Stimulated activated effector memory CD8-positive, alpha-beta T cell treated with anti-CD3 and anti-CD28 coated beads, Interleukin-12 subunit alpha, Interleukin-12 subunit beta, amount 100 ng/mL, for 72 hours (primary cell): ENCODE measurements around the gene RGPD8.
"Not testable (repeated sequence)": the region's sequence is repeated elsewhere in the genome, so short reads cannot be mapped to it uniquely, and the experiment has no call there.

ENCODE experiments used
- ATAC-seq: fragments of 150-1000 bp; cut with Tn5 transposase; 2 replicates; pipeline ENCODE4 v1.10.0; 2021
- DNase-seq, 2 donors: peaks; one replicate each; pipeline ENCODE4 v3.0.0; 2021 to 2022; ENCODE audit warnings: low spot score in 2 of 2
- H3K27ac Mint-ChIP-seq: one replicate; pipeline ENCODE4 v1.8.0; 2022; ENCODE audit warnings: mild to moderate bottlenecking, mixed read lengths
- H3K36me3 Mint-ChIP-seq: one replicate; pipeline ENCODE4 v1.8.0; 2022; ENCODE audit warnings: mild to moderate bottlenecking, mixed read lengths
- H3K4me1 Mint-ChIP-seq: one replicate; pipeline ENCODE4 v1.8.0; 2022; ENCODE audit warnings: mixed read lengths
- H3K4me3 Mint-ChIP-seq: one replicate; pipeline ENCODE4 v1.8.0; 2022; ENCODE audit warnings: mild to moderate bottlenecking, mixed read lengths
- H3K9me3 Mint-ChIP-seq: one replicate; pipeline ENCODE4 v1.8.0; 2022; ENCODE audit warnings: mixed read lengths

RGPD8 gene

DNA sequence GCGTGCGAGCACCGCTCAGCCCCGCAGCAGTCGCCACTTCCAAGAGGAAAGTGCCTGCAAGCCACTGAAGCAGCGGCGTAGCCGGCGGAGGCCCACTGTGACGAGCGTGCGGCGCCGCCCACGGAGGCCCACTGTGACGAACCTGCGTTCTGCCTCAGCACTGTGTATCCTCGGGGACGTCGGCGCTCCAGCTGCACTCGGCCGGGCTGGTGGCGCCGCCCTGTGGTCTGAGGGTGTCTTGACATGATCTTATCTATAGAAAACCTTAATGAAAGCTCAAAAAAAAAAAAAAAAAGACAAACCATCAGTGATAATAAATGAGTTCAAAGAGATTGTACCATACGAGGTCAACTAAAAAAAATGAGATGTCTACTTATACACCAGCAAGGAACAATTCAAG is at the start of gene RGPD8:
Gene RGPD8, minus strand, starts transcription at position 166 of the 400 bp plus-strand sequence. CDS start 192 bp downstream, outside the sequence.
- not testable (repeated sequence) for H3K36me3 Mint-ChIP-seq, H3K4me1 Mint-ChIP-seq, H3K9me3 Mint-ChIP-seq
- peak; percentile 88 to 90 for DNase-seq
- peak within 1 kb of the TSS; percentile 81 for H3K4me3 Mint-ChIP-seq
- ATAC-seq, result peak; percentile 100
- peak within 1 kb of the TSS; percentile 90 for H3K27ac Mint-ChIP-seq

DNA sequence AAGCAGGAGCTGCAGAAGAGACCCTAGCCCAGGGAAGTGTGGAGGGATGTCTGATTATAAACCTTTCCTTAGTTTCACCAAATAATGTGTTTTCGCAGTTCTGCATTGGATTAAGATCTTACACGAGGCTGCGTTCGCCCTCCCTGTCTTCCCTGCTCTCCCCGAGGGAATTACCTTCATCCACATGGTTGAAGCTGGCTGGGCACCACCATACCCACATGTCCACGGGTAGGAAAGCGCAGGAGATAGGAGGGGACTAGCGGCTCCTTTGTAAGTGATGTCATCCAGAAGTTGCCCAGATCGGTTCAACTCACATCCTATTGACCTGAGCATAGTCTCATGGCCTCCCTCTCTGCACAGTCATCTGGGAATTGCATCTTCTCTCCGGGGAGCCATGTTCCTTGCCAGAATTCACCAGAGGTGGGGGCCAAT is 49.6 kb upstream of the RGPD8 start:
- peak overlapping the region; percentile 87 for H3K4me3 Mint-ChIP-seq
- peaks cover 10% of the 10 kb centered on the region for H3K36me3 Mint-ChIP-seq
- no peaks in the 10 kb centered on the region for H3K9me3 Mint-ChIP-seq
- peaks cover 38% of the 10 kb centered on the region for H3K4me1 Mint-ChIP-seq
- ATAC-seq (no peak), DNase-seq (no peak)
- peak overlapping the region; percentile 24 for H3K27ac Mint-ChIP-seq

DNA sequence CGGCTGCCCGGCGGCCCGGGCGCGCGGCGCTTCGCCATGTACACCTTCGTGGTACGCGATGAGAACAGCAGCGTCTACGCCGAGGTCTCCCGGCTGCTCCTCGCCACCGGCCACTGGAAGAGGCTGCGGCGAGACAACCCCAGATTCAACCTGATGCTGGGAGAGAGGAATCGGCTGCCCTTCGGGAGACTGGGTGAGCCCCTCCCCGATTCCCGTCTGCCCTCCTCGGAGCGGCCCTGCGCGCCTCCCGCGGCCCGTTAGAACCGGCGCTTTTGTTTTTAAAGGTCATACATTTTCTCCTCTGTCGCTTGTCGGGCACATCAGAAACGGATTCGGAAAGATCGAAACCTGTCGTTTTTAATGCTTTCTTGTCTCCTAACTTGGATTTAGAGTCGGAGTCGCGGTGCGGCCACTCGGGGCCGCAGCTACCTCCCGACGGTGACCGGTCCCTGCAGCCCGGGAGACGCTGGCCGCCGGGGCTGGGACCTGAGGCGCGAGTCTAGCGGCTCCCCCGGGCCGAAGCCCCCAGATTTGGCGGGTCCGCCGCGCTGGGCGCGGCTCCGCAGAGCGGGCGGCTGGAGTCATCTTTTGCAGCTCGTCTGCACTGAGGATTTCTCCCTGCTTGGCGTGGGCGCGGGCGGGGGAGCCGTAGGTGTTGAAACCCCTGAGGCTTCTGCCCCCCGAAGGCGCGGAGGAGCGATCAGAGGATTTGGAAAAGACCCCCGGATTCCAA is 49.0 kb upstream of the RGPD8 start:
- Mint-ChIP-seq H3K4me1 (peaks cover 38% of the 10 kb centered on the region), H3K27ac (peak overlapping the region; percentile 24), H3K9me3 (no peaks in the 10 kb centered on the region), H3K4me3 (peak overlapping the region; percentile 87), H3K36me3 (peaks cover 10% of the 10 kb centered on the region)
- peak; percentile 38 for ATAC-seq
- DNase-seq, result peak; percentile 11 to 75

DNA sequence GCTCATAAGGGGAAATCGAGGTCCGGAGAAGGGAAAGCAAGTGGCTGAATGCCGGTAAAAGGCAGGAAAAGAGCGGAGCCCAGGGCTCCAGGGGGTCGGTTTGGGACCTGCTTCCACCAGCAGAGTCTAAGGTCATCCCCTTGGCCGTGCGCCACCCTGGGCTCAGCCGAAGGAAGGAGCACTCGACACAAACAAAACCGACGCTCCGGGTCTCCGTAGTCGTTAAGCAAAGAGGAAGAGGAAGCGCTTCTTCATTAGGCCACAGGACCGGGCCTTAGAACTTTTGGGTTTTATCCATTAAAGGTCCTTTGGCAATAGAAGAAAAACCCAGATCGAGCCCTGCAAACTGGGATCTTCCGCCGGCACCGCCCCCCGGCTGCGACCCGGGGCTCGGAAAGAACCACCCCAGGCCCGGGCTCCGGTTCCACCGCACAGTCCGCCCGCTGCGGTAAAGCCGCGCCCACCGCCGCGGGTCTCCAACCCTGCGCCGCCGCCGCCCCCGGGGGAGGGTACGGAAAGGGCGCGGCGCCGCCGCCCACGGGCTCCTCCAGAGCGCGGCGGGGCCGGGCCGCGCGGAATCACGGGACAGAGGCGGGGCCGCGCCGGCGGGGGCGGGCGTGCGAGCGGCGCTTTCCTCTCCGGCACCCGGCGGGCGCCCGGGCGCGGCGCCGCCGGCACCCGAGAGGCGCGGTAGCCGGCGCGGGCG is 48.2 kb upstream of the RGPD8 start, which contains the start of gene TTL:
Gene TTL, plus strand, starts transcription at position 629 of the 706 bp plus-strand sequence. CDS start 189 bp downstream, outside the sequence.
- ATAC-seq (peak; percentile 84), DNase-seq (peak; percentile 75 to 85)
- Mint-ChIP-seq H3K4me3 (peak within 1 kb of the TSS; percentile 87), H3K9me3 (no peaks in the 10 kb centered on the region), H3K36me3 (peaks cover 10% of the 10 kb centered on the region), H3K27ac (peak within 1 kb of the TSS; percentile 74), H3K4me1 (peaks cover 33% of the 10 kb centered on the region)

DNA sequence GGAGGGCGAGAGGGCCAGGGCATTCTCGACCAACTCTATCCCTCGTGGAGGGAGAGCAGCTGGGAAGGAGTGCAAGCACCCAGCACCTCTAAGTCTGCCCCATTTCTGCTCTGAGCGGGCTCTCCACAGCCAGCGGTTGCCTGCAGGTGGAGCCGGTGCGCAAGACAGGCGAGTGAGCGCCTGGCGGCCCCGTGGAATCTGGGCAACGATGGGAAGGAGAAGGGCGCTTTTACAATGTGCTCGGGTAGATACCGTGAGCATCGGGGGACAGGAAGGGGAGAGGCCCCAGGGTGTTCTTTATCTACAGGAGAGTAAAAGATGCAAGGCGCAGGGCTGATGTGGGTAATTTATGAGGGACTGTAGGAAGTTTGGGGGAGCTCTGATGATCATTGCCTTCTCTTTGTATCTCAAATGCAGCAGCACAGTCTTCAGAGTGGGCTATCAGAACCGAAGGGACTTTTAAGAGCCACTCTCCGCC is 47.6 kb upstream of the RGPD8 start:
- H3K4me1 Mint-ChIP-seq, result peaks cover 27% of the 10 kb centered on the region
- ATAC-seq (peak; percentile 87), DNase-seq (peak; percentile 66 to 87)
- peak overlapping the region; percentile 87 for H3K4me3 Mint-ChIP-seq
- H3K9me3 Mint-ChIP-seq, result no peaks in the 10 kb centered on the region
- peak overlapping the region; percentile 74 for H3K27ac Mint-ChIP-seq
- peaks cover 10% of the 10 kb centered on the region for H3K36me3 Mint-ChIP-seq

DNA sequence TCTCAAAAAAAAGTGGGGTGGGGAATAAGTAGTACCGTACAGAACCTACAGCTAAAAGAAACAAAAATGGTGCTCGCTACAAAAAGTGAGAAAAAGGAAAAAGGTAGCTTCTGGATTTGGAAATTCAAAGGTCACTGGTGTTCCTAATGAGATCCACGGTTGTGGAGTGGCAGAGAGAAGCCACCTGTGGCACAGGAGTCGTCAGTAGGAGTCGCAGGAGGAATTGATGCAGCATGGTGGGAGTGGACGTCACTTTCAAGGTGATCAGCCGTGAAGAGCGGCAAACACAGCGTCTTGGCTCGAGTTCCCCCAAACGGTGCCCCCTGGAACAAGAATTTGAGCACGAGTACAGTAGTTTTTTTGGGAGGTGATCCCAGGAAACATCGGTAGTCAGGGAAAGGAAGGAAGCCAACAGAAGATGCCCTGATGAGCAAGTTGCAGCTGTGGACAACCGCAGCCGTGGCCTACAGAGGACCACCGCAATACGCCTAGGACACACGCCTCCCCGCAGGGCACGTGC is 47.1 kb upstream of the RGPD8 start:
- ATAC-seq, result no peak
- no peak for DNase-seq

DNA sequence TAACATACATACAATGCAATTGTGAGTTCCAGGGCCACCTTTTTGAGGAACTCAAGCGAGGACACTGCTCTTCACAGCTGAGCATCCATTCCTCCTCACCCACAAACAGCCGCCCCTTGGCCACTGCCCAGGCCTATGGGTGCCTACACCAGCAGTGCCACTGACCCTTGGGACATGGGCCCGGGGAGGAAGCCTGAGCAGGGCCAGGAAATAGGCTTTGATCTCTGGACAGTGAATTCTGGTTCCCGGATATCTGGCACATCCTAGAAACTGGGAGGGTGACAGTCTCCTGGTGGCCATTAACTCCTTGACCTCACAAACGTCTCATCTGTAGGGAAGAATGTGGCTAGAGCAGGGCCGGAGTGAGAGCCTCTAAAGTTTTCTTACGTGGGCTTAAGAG is 43.0 kb upstream of the RGPD8 start:
- peaks cover 4% of the 10 kb centered on the region for H3K36me3 Mint-ChIP-seq
- ATAC-seq, result no peak
- no peak overlapping the region for H3K27ac Mint-ChIP-seq
- DNase-seq, result peak in 1 of 2 donors; percentile 40
- no peak overlapping the region for H3K4me3 Mint-ChIP-seq
- no peaks in the 10 kb centered on the region for H3K9me3 Mint-ChIP-seq
- H3K4me1 Mint-ChIP-seq, result peaks cover 12% of the 10 kb centered on the region

More for the DNA sequence above, 47.1 kb upstream of the RGPD8 start:
- Mint-ChIP-seq H3K36me3 (peaks cover 10% of the 10 kb centered on the region), H3K27ac (peak overlapping the region; percentile 74), H3K4me1 (peaks cover 27% of the 10 kb centered on the region), H3K4me3 (peak overlapping the region; percentile 87), H3K9me3 (no peaks in the 10 kb centered on the region)

DNA sequence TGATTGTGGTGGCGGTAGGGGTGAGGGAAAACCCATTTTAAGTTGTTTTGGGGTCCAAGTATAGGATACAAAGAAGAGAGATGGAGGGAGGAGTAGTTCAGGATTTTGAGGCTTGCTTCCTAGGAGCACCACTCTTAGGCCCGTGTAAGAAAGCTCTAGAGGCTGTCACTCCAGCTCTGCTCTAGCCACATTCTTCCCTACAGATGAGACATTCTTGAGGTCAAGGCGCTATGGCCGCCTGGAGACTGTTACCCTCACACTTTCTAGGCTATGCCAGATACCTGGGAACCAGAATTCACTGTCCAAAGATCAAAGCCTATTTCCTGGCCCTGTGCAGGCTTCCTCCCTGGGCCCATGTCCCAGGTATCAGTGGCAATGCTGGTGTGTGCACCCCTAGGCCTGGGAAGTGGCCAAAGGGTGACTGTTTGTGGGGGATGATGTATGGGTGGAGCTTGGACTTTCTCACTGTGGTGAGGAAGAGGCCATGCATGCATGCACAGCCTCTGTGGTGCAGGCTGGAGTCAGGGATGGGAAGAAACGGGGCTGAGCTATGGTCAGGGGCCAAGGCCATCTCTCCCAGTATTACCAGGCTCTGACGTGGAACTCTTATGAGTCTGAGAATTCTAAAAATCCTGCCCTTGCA is 41.5 kb upstream of the RGPD8 start:
- H3K4me3 Mint-ChIP-seq, result no peak overlapping the region
- H3K36me3 Mint-ChIP-seq, result no peaks in the 10 kb centered on the region
- DNase-seq (no peak), ATAC-seq (peak; percentile 31)
- no peaks in the 10 kb centered on the region for H3K9me3 Mint-ChIP-seq
- H3K27ac Mint-ChIP-seq, result peak overlapping the region; percentile 5
- no peaks in the 10 kb centered on the region for H3K4me1 Mint-ChIP-seq

DNA sequence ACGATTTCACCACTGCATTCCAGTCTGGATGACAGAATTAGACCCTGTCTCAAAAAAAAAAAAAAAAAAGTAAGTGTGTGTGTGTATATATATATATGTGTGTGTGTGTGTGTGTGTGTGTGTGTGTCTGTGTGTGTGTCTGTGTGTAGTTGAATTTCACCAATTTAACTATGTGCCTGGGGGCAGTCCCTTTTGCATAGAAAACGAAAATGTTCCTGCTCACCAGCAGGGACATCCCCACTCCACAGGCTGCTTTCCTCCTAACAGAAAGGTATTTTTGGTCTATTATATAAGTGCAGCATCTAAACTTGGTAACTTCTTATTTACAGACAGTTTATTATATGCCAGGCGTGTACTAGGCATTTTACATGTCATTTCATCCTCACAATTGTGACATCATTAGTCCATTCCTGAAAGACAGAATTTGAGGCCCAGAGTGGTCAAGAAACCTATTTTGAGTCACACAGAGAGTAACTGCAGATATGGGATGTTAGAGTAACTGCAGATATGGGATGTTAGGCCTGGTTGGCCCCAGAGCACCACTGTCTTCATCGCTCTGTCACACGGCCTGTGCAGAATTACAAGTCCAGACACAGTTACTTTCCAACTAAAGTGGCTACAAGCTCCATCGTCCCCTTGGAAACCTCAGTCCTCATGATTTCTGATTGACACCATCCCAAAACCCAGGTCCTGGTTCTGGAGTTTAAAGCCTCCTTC is 39.3 kb upstream of the RGPD8 start:
- no peak for DNase-seq
- no peaks in the 10 kb centered on the region for H3K4me1 Mint-ChIP-seq
- H3K4me3 Mint-ChIP-seq, result no peak overlapping the region
- no peak for ATAC-seq
- H3K36me3 Mint-ChIP-seq, result no peaks in the 10 kb centered on the region
- no peaks in the 10 kb centered on the region for H3K9me3 Mint-ChIP-seq
- no peak overlapping the region for H3K27ac Mint-ChIP-seq

DNA sequence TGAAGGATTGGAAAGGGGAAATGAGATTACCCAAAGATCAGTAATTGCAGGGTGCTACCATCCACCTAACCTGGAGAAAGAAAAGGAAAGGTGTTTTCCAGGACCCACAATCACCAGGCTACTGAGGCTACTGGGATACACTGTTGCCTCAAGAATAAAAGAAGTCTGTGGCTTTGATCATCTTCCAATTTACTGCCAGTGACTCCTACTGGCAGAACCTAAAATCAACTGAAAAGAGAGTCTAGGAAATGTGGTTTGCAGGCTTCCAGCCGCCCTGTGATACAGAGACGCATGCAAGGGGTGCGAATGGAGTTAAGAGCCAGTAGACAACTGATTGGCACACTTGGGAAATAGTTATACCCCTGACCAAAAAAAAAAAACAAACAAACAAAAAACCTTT is 31.9 kb upstream of the RGPD8 start:
- Mint-ChIP-seq H3K9me3 (no peaks in the 10 kb centered on the region), H3K36me3 (no peaks in the 10 kb centered on the region), H3K27ac (no peak overlapping the region), H3K4me3 (no peak overlapping the region), H3K4me1 (no peaks in the 10 kb centered on the region)
- no peak for ATAC-seq
- no peak for DNase-seq

DNA sequence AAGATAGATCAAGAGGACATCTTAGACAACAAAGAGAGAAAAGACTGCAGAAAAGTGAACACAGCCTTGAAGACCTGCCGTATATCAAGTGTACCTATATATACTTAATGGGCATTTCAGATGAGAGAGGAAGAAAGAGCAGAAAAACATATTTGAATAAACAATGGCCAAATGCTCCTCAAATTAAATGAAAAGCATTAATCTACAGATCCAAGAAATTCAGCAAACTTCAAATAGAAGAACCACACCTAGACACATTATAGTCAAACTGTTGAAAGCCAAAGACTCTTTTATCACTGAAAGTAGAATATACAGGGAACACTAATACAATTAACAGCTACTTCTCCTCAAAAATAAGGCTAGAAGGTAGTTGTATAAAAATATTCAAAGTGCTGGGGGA is 29.8 kb upstream of the RGPD8 start:
- H3K4me1 Mint-ChIP-seq, result no peaks in the 10 kb centered on the region
- no peaks in the 10 kb centered on the region for H3K9me3 Mint-ChIP-seq
- H3K4me3 Mint-ChIP-seq, result no peak overlapping the region
- no peaks in the 10 kb centered on the region for H3K36me3 Mint-ChIP-seq
- DNase-seq (no peak), ATAC-seq (no peak)
- no peak overlapping the region for H3K27ac Mint-ChIP-seq

DNA sequence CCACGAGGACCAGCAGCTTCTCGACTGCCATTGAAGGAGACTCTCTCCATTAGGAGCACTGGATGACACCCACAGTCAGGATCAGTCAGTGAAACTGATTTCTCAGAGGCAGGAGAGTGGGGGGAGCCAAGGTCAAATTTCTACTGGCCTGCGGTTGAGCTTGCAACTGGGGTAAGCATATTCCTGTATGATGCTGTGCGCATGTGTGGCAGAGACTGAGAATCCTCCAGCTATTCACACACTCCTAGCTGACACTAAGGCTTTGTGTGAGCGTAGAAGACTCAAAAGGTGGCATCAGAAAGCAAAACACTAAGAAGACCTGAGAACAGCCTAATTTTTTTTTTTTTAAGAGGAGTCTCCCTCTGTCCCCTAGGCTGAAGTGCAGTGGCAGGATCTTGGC is 28.7 kb upstream of the RGPD8 start:
- DNase-seq, result no peak
- H3K27ac Mint-ChIP-seq, result no peak overlapping the region

DNA sequence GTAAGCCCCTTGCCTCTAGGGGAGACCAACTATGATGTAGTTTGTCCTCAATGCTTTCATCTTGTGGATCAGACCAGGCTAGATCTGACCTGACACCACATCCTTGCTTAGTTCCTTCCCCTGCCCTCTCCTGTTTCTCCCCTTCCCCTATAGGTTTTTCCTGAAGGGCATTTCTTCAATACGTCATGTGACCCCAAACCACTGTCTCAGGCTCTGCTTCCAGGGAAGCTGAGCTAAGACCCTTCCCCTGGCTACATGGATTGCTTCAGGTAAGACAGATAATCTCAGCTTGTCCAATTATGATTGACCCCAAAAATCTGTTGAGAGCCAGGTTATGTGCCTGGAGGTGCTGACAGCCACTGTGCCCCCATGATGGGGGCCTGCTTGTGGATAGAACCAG is 25.9 kb upstream of the RGPD8 start:
- H3K4me3 Mint-ChIP-seq, result no peak overlapping the region
- H3K4me1 Mint-ChIP-seq, result no peaks in the 10 kb centered on the region
- H3K36me3 Mint-ChIP-seq, result no peaks in the 10 kb centered on the region
- no peak overlapping the region for H3K27ac Mint-ChIP-seq
- ATAC-seq, result no peak
- H3K9me3 Mint-ChIP-seq, result no peaks in the 10 kb centered on the region
- no peak for DNase-seq

More for the DNA sequence above, 28.7 kb upstream of the RGPD8 start:
- Mint-ChIP-seq H3K4me3 (no peak overlapping the region), H3K9me3 (no peaks in the 10 kb centered on the region), H3K36me3 (no peaks in the 10 kb centered on the region), H3K4me1 (no peaks in the 10 kb centered on the region)
- no peak for ATAC-seq

DNA sequence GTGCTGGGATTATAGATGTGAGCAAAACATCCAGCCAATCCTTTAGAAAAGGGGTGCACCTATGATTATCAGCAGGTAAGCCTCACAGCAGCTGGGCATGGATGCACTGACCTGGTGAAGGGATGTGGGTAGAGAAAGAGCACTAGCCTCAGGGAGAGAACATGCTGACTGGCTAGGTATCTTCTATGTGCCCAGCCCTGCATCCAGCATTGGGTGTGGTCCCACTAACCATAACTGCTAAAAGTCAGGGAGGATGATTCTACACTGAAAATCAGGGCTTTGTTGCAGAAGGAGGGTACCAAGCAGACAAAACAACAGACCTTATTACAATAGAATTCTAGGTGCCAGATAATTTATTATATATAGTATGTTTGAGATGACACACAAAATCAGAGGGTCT is 21.1 kb upstream of the RGPD8 start:
- DNase-seq (no peak), ATAC-seq (no peak)
- Mint-ChIP-seq H3K4me1 (no peaks in the 10 kb centered on the region), H3K27ac (no peak overlapping the region), H3K4me3 (no peak overlapping the region), H3K9me3 (no peaks in the 10 kb centered on the region), H3K36me3 (no peaks in the 10 kb centered on the region)

DNA sequence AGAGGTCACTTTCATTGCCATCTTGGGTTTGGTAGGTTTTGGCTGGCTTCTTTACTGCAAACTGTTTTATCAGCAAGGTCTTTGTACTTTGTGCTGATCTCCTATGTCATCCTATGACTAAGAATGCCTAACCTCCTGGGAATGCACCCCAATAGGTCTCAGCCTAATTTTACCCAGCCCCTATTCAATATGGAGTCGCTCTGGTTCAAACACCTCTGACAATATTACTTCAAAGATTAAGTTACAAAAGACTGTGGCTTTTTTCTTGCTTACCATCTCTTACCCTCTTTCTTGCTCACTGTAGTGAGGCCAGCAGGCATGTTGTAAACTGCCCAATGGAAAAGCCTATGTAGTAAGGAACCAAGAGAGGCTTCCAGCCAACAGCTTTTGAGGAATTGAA is 17.9 kb upstream of the RGPD8 start:
- no peaks in the 10 kb centered on the region for H3K4me1 Mint-ChIP-seq
- H3K27ac Mint-ChIP-seq, result no peak overlapping the region
- no peaks in the 10 kb centered on the region for H3K36me3 Mint-ChIP-seq
- H3K4me3 Mint-ChIP-seq, result no peak overlapping the region
- no peak for ATAC-seq
- DNase-seq, result no peak
- H3K9me3 Mint-ChIP-seq, result no peaks in the 10 kb centered on the region
